Inflammatory macrophage treated with lipopolysaccharide for 1 hour (primary cell): Measurements from ENCODE around the gene FAM47B.

Experiments
- DNase-seq, 2 donors: peaks; one replicate each; pipeline ENCODE4 v3.0.0-alpha.2; 2020 to 2022

The FAM47B gene

GRCh38 chrX:34942496-34942895, at the start of gene FAM47B:
Gene FAM47B (plus strand): TSS chrX:34942796. CDS start chrX:34942832, 36 bp downstream.
- DNase-seq = no peak

DNA sequence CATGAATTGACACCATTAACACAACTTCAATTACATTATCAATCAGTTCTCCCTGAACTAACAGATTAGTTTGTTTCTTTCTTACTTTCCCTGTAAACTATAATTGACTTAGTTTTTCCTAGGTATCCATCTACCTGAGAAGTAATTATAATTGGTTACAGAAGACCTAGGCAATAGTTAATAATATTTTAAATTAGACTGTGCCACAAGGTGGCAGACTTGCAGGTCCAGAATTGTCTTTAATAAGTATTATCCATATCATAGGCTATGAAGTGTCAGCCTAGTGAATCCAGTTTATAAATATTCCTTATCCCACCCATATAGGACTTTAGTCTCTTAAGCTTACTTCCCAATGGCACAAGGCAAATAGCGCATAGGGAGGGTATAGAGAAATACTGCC, 48.9 kb upstream of the FAM47B start:
- no peak for DNase-seq

- no peak for DNase-seq
Observed at GRCh38 chrX:34900691-34901090, 41.9 kb upstream of the FAM47B start.

DNA sequence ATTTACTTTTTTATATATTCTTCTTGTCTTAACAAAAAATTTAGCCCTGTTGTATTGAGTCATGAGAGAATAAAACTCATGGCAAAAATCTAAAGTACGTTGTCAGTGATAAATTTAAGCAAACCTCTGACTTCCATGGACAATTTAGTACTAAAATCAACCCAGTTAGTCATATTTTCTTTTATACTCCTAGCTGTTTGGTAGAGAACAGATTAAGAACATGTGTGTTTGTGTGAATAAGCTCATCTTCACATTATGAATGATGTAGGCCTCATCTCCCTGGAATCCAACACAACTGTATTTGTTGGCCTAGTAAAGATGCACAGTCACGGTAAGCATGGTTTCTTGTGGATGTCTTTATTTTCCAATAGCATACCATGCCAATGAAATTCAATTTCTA, 40.8 kb upstream of the FAM47B start:
- no peak for DNase-seq

DNA sequence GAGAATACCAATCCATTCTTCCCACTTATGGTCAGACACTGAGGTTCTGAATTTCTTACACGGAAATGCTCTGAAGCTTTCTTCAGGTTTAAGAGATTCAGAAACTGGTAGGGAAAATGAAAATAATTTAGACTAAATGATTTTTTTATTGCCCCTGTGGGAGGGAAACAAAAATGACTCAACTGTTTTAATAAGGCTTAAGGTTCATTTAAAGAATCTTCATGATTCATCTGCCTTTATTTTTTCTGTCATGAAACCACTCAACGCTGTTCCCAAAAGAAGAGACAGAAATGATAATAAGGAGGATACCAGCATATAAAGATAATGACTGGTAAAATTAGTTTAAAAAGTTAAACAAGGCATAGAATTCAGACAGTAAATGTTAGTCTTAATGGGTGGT, 39.3 kb upstream of the FAM47B start:
- DNase-seq = no peak

DNA sequence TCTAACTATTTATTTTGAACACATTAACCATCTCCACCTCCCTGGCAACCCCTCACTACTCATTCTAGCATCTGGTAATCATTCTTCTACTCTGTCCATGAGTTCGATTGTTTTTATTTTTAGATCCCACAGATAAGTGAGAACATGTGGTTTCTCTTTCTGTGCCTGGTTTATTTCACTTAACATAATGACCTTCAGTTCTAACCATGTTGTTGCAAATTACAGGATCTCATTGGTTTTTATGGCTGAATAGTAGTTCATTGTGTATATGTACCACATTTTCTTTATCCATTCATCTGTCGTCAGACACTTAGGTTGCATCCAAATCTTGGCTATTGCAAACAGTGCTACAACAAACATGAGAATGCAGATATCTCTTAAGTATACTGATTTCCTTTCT, 33.4 kb upstream of the FAM47B start:
- no peak for DNase-seq

DNA sequence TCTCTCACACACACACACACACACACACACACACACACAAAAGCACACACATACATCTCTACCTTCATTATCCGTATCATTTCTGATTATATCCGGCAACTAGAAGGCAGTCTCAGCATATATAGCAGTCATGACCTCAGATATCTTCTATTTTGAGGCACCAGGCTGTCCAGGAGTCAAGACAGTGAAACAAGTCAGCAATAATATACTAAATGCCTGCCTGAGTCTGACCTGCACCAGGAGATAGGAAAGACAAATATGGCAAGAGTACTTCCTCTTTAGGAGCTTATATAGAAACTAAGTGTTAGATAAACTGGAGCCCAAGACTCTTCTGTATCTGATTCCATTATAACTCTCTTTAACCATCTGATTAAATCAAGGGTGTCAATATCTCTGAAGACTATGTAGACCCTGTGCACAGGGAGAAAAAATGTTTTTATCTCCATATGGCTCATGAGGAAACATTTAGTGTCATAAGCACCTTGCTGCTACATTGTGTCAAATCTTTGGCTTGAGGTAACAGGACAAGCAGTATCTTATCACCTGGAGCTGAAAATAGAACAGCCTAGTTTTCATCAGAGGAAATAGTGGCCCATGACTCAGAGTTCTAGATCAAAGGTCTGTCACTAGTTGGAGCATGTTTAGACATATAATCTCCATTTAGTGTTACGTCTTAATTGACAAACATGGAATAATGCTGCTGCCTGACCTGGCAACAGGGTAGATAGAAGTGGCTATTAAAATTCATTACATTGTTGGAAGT, 27.0 kb upstream of the FAM47B start:
- DNase-seq = no peak

- DNase-seq = no peak
Observed at GRCh38 chrX:34917146-34917545, 25.4 kb upstream of the FAM47B start.

DNA sequence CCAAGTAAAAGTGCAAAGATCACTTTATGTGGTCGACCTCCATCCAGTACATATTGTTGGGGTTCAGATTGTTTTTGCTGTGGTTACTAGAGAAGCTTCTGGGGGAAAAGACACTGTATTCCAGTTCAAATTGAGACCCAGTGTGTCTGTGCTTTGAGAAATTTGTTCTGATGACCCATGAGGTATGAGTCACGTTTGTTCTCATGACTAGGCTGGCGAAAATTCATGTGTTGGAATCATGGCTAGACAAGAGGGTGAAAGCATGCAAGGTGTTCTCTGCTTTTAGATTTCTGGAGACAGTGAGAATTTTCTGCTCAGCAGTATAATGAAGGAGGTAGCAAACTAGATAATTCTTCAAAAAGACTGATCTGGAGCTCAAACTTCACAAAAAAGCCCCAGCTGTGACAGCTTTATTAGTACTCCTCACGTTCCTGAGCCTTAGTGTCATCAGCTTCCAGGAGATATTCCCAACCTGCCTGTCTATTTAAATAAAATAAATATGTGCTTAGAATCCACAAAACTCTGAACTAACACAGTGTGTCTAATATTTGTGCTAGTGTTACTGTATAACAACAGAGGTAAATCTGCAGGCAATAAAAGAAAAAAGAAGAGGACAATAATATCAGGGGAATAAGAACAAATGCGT, 24.4 kb upstream of the FAM47B start:
- no peak for DNase-seq

DNA sequence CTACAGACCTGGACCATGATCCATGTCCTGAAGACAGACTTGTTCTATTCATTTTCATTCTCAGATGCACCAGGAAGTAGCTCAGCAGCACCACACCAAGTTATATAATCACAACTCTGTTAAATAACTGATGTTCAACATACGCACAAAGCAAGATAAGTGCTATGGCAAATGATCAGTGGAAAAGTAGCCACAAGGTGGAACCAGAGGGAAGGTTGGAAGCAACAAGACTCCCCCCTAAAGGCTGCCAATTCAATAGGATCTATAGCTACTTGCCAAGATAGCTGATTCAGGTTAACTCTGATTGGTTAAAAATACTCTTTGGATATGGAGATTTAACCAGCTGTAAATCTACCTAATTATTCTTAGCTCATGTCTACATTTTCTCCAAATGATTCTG, 23.7 kb upstream of the FAM47B start:
- no peak for DNase-seq

DNA sequence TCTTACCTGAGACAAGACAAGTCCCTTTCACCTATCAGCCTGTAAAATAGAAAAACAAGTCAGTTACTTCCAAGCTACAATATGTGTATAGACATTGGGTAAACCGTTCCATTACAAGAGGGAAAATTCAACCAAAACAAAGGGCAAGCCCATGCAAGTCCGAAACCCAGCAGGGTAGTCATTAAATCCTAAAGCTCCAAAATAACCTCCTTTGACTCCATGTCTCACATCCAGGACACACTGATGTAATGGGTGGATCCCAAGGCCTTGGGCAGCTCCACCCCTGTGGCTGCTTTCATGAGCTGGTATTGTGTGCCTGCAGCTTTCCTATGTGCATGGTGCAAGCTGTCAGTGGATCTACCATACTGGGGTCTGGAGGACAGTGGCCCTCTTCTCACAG, 14.7 kb upstream of the FAM47B start:
- no peak for DNase-seq

GRCh38 chrX:34943235-34943634, 639 bp downstream of the FAM47B start:
- no peak for DNase-seq

DNA sequence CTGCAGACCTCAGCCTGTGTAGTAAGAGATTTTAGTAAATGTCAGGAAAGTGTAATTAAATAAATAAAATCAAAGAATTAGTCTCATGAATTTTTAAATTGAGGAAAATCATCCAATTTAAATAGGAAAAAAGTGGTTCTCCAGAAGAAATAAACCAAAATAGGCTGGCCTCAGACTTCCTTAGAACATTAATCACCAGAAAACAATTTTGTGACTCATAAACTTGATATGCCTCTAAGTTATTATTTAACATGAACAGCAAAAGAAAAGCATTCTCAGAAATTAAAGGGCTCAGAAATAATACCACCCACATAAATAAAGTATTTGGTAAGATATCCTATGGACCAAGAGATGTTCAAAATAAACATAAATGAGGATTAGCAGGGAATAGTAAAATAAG, 14.3 kb downstream of the FAM47B start:
- no peak for DNase-seq

DNA sequence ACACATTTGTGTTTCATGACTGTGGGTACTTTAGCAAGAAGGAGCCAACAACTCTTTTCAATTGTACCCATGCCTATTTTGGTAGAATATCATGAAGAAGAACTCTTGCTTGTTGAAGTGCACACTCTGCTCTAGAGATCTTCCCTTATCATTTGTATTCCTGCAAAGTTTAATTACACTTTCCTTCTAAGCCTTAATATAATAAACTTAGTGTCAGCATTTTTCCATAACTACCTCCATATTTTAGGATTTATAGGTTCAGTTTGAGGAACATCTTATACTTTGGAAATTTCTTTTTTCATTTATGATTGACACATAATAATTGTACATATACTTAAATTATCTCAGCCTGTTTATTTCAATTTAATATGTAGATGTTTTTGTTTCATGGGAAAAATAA, 19.1 kb downstream of the FAM47B start:
- DNase-seq = no peak

- no peak for DNase-seq
Observed at GRCh38 chrX:34972206-34972605, 29.6 kb downstream of the FAM47B start.

DNA sequence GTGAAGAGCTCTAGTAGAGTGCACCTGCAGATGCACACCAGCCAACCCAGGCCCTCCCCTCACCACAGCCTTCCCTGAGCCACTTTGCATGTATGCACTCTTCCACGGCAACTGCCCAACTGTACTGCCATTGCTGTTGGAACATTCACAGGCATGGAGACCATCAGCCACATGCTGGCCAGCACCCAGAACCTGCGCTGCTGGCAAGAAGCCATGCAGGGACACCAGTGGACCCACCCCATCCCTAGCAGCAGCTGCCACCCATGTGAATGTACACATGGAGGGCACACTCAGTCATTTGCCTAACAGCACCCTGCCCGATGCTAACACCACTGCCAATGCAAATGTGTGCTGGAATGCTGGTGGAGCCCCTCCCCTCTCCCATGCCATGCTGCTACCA, 35.6 kb downstream of the FAM47B start:
- DNase-seq = no peak

DNA sequence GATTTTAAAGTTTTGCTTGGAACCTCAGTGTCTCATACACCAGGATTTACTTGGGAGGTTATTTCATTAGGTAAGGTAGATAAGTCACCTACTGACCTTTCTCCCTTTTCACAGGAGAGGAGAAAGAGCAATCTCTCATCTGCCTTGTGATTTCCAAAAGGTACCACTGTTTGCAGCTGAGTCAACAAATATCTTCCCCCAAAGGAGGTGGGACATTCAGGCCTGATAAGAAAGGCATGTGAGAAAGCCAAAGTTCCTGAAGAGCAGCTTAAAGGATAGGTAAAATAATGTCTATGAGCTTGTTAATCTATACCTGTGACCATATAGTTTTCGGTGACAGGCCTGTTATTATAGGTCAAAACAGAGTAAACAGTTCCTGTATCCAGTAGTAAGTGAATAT, 45.0 kb downstream of the FAM47B start:
- DNase-seq = no peak
